Activated T-cell treated with anti-CD3 and anti-CD28 coated beads for 4 hours (primary cell): Measurements from ENCODE around the gene INPP5A.

Source experiments
- DNase-seq: peaks from one replicate; pipeline ENCODE4 v3.0.0-alpha.2; 2020

INPP5A gene

GRCh38 chr10:132684164-132684891 is 146.7 kb downstream of the INPP5A start:
- DNase-seq: no peak

- DNase-seq: no peak
Measured at GRCh38 chr10:132685101-132685891, 147.7 kb downstream of the INPP5A start.

- DNase-seq: no peak
Measured at GRCh38 chr10:132685921-132686680, 148.5 kb downstream of the INPP5A start.

- DNase-seq: no peak
Measured at GRCh38 chr10:132687181-132687892, 149.8 kb downstream of the INPP5A start.

- DNase-seq: no peak
Measured at GRCh38 chr10:132687893-132688579, 150.4 kb downstream of the INPP5A start.

GRCh38 chr10:132688580-132689420 is 151.2 kb downstream of the INPP5A start:
- DNase-seq: no peak

GRCh38 chr10:132689721-132690360 is 152.3 kb downstream of the INPP5A start:
- no peak for DNase-seq

GRCh38 chr10:132690401-132690800 is 152.8 kb downstream of the INPP5A start:
- DNase-seq: no peak

GRCh38 chr10:132690821-132691610 is 153.4 kb downstream of the INPP5A start:
- DNase-seq: no peak

GRCh38 chr10:132691711-132692153 is 154.1 kb downstream of the INPP5A start:
- no peak for DNase-seq

GRCh38 chr10:132692311-132692710 is 154.7 kb downstream of the INPP5A start:
- no peak for DNase-seq

- no peak for DNase-seq
Measured at GRCh38 chr10:132693676-132694075, 156.1 kb downstream of the INPP5A start.

- no peak for DNase-seq
Measured at GRCh38 chr10:132696204-132696603, 158.6 kb downstream of the INPP5A start.

GRCh38 chr10:132696728-132697577 is 159.4 kb downstream of the INPP5A start:
- no peak for DNase-seq

GRCh38 chr10:132697578-132698200 is 160.1 kb downstream of the INPP5A start:
- no peak for DNase-seq

- no peak for DNase-seq
Measured at GRCh38 chr10:132698211-132698751, 160.7 kb downstream of the INPP5A start.

- no peak for DNase-seq
Measured at GRCh38 chr10:132698761-132699391, 161.3 kb downstream of the INPP5A start.
